Gastrocnemius medialis (tissue), 4 donors: ENCODE measurements around the gene PM20D2. TPM values are rescaled to one million over a fixed set of nuclear protein-coding genes. Genes with fewer than 3 reads are reported as not detected.

Experiments
- ATAC-seq, 2 donors: fragments of 150-250 bp; one replicate each; pipeline ENCODE4 v1.9.1; 2016
- DNase-seq, 2 donors: peaks; one replicate each; pipeline ENCODE4 v3.0.0-alpha.2; 2019
- H3K27ac ChIP-seq, 4 donors: fragments of 200-600 bp; sonication (generic); 1 replicate in 1 of 4; 2 replicates in 3 of 4; pipeline ENCODE4 v1.5.1; 2016 to 2018; ENCODE audit warnings: mild to moderate bottlenecking in 2 of 4, moderate library complexity in 1 of 4
- H3K27me3 ChIP-seq, 3 donors: fragments of 200-600 bp; sonication (generic) in 2 of 3; 1 replicate in 1 of 3; 2 replicates in 2 of 3; pipeline versions ENCODE4 v1.5.1 to v1.6.0; 2016 to 2019; ENCODE audit warnings: mild to moderate bottlenecking in 1 of 3, moderate library complexity in 1 of 3
- H3K36me3 ChIP-seq, 2 donors: fragments of 200-600 bp; sonication (generic) in 1 of 2; one replicate each; pipeline ENCODE4 v1.5.1; 2017 to 2018
- H3K4me1 ChIP-seq, 2 donors: fragments of 200-600 bp; sonication (generic) in 1 of 2; one replicate each; pipeline ENCODE4 v1.5.1; 2016 to 2017; ENCODE audit warnings: mild to moderate bottlenecking in 2 of 2
- H3K4me3 ChIP-seq, 4 donors: fragments of 200-600 bp; sonication (generic) in 3 of 4; 1 replicate in 1 of 4; 2 replicates in 3 of 4; pipeline ENCODE4 v1.5.1; 2016 to 2019; ENCODE audit warnings: mild to moderate bottlenecking in 2 of 4
- H3K9me3 ChIP-seq, 3 donors: fragments of 200-600 bp; sonication (generic) in 2 of 3; 1 replicate in 1 of 3; 2 replicates in 2 of 3; pipeline ENCODE4 v1.5.1; 2016 to 2019
- CTCF ChIP-seq, 5 experiments: fragments of 450-650 bp in 3 of 5; fragments of 200-600 bp in 2 of 5; sonication (generic) in 2 of 5; IDR thresholded peaks in 4 of 5; conservative IDR thresholded peaks in 1 of 5; 1 replicate in 4 of 5; 2 replicates in 1 of 5; pipeline ENCODE4 v1.5.1; 2016 to 2019; ENCODE audit warnings: antibody characterized with exemption in 5 of 5, mild to moderate bottlenecking in 3 of 5, moderate library complexity in 3 of 5
- POLR2A ChIP-seq, 2 donors: fragments of 450-650 bp; IDR thresholded peaks; one replicate each; pipeline ENCODE4 v1.6.1; 2017; ENCODE audit warnings: antibody characterized with exemption in 2 of 2, mild to moderate bottlenecking in 2 of 2, moderate library complexity in 2 of 2
- in situ Hi-C, 4 donors: fragments of 200-750 bp; cut with MboI; loops; one replicate each; pipeline versions ENCODE4 v1.15.0 to v1.8.0; 2017; ENCODE audit warnings: low sequenced_read_pairs in 4 of 4
- intact Hi-C: fragments of 100-400 bp; cut with DNase I; formaldehyde crosslinking; loops from one replicate; pipeline ENCODE4 v1.15.1; 2023; ENCODE audit warnings: low total_unique reads
- total RNA-seq, 4 donors: library from RNA; depleted of rRNA; stranded (reverse); fragments of >200 nt; gene quantifications; one replicate each; pipeline versions ENCODE4 v1.1.0 to v1.2.3, GENCODE V29; 2016

The PM20D2 gene
- total RNA-seq, 4 donors from 2014 or later: 18.1 to 54.6 (median 26.3) TPM

GRCh38 chr6:89139509-89140346 lies 6.1 kb upstream of the PM20D2 start:
- H3K9me3 ChIP-seq: no peaks in the 10 kb centered on the region
- H3K27ac ChIP-seq: peak overlapping the region; percentile 29 to 64 (median 48)
- TF ChIP-seq POLR2A (IDR thresholded peaks at IDR 0.05) (no peak), CTCF (IDR thresholded peaks at IDR 0.05 in 4 of 5, conservative IDR thresholded peaks at IDR 0.05 in 1 of 5) (no peak)
- ATAC-seq (no peak), DNase-seq (no peak)
- in situ Hi-C loops: no loop called here
- peaks cover 16 to 38% of the 10 kb centered on the region in 2 donors for H3K4me1 ChIP-seq
- H3K4me3 ChIP-seq: no peak overlapping the region
- intact Hi-C loops: loop anchor here (10.0 kb wide), 1 partner anchor 215 kb away; the partner anchor contains the start of gene UBE2J1
- H3K36me3 ChIP-seq: no peaks in the 10 kb centered on the region
- H3K27me3 ChIP-seq: no peaks in the 10 kb centered on the region

- H3K9me3 ChIP-seq: no peaks in the 10 kb centered on the region
- in situ Hi-C loops: no loop called here
- DNase-seq (peak in 1 of 2 donors; percentile 20), ATAC-seq (peak; percentile 71 to 92)
- H3K4me1 ChIP-seq: peaks cover 21 to 42% of the 10 kb centered on the region in 2 donors
- peak overlapping the region; percentile 29 to 64 (median 48) for H3K27ac ChIP-seq
- TF ChIP-seq POLR2A (IDR thresholded peaks at IDR 0.05) (no peak), CTCF (IDR thresholded peaks at IDR 0.05 in 4 of 5, conservative IDR thresholded peaks at IDR 0.05 in 1 of 5) (no peak)
- H3K27me3 ChIP-seq: no peaks in the 10 kb centered on the region
- intact Hi-C loops: loop anchor here (10.0 kb wide), 1 partner anchor 214 kb away; the partner anchor contains the start of gene UBE2J1
- H3K36me3 ChIP-seq: no peaks in the 10 kb centered on the region
- H3K4me3 ChIP-seq: no peak overlapping the region
Observed at GRCh38 chr6:89140347-89141156, 5.3 kb upstream of the PM20D2 start.

- in situ Hi-C loops (no loop called here), intact Hi-C loops (loop anchor here (2.0 to 10.0 kb wide), 2 partner anchors 18 to 210 kb away; partner anchors contain the start of gene UBE2J1)
Observed at GRCh38 chr6:89144354-89144906, 1.4 kb upstream of the PM20D2 start.

More at GRCh38 chr6:89144354-89144906, 1.4 kb upstream of the PM20D2 start:
- Histone ChIP-seq H3K27ac (peak overlapping the region; percentile 94 to 99 (median 98)), H3K27me3 (no peaks in the 10 kb centered on the region), H3K9me3 (no peaks in the 10 kb centered on the region), H3K4me3 (peak overlapping the region in 2 of 4 donors; percentile 74 to 78), H3K4me1 (peaks cover 26 to 37% of the 10 kb centered on the region in 2 donors), H3K36me3 (no peaks in the 10 kb centered on the region)
- DNase-seq (no peak), ATAC-seq (no peak)
- TF ChIP-seq CTCF (IDR thresholded peaks at IDR 0.05 in 4 of 5, conservative IDR thresholded peaks at IDR 0.05 in 1 of 5) (no peak), POLR2A (IDR thresholded peaks at IDR 0.05) (no peak)
